Hepatocyte (in vitro differentiated cells): ENCODE measurements around the gene PCCA.

ENCODE experiments used
- CTCF ChIP-seq: fragments of 200-600 bp; sonication (generic); IDR thresholded peaks from 2 replicates; pipeline ENCODE4 v1.5.1; 2016; ENCODE audit warnings: antibody characterized with exemption, mild to moderate bottlenecking; ENCODE audit not compliant: poor library complexity
- EZH2 ChIP-seq: fragments of 200-600 bp; sonication (generic); IDR thresholded peaks from 2 replicates; pipeline ENCODE4 v1.6.1; 2016; ENCODE audit warnings: antibody characterized with exemption, mild to moderate bottlenecking, borderline replicate concordance
- EZH2phosphoT487 ChIP-seq: fragments of 200-600 bp; sonication (generic); IDR thresholded peaks from one replicate; pipeline ENCODE4 v1.6.1; 2018; ENCODE audit warnings: antibody characterized with exemption, mild to moderate bottlenecking, low read depth, moderate library complexity; ENCODE audit not compliant: unreplicated experiment, severe bottlenecking

- TF ChIP-seq CTCF = no peak
- TF ChIP-seq EZH2phosphoT487 = no peak
- no peak for TF ChIP-seq EZH2
These were observed 456.8 kb downstream of the PCCA start for GRCh38 chr13:100545684-100546061.
